Hepatocyte (in vitro differentiated cells): Measurements from ENCODE around the gene ITPR2. TPM values are rescaled to one million over a fixed set of nuclear protein-coding genes. Genes with fewer than 3 reads are reported as not detected.

ENCODE experiments used
- DNase-seq: peaks from one replicate; pipeline ENCODE4 v3.0.0-alpha.2; 2016; ENCODE audit warnings: low spot score
- H2AFZ ChIP-seq: fragments of 200-600 bp; sonication (generic); 2 replicates; pipeline ENCODE4 v1.6.0; 2016; ENCODE audit warnings: antibody characterized with exemption, mild to moderate bottlenecking
- H3K27ac ChIP-seq: fragments of 200-600 bp; sonication (generic); 2 replicates; pipeline ENCODE4 v1.5.1; 2016; ENCODE audit warnings: mild to moderate bottlenecking
- H3K27me3 ChIP-seq: fragments of 200-600 bp; sonication (generic); 2 replicates; pipeline ENCODE4 v1.6.1; 2016
- H3K36me3 ChIP-seq: fragments of 200-600 bp; sonication (generic); replicated peaks from 2 replicates; pipeline ENCODE4 v1.5.1; 2016; ENCODE audit warnings: low read depth; ENCODE audit not compliant: insufficient read depth
- H3K4me1 ChIP-seq: fragments of 200-600 bp; sonication (generic); 2 replicates; pipeline ENCODE4 v1.5.1; 2016; ENCODE audit warnings: mild to moderate bottlenecking, moderate library complexity; ENCODE audit not compliant: insufficient read depth
- H3K4me2 ChIP-seq: fragments of 200-600 bp; sonication (generic); 2 replicates; pipeline ENCODE4 v1.6.0; 2016
- H3K4me3 ChIP-seq: fragments of 200-600 bp; sonication (generic); 2 replicates; pipeline ENCODE4 v1.5.1; 2016; ENCODE audit warnings: mild to moderate bottlenecking
- H3K79me2 ChIP-seq: fragments of 200-600 bp; sonication (generic); 2 replicates; pipeline ENCODE4 v1.6.0; 2017; ENCODE audit warnings: mild to moderate bottlenecking
- H3K9me2 ChIP-seq: fragments of 200-600 bp; sonication (generic); replicated peaks from 2 replicates; pipeline ENCODE4 v1.6.0; 2017; ENCODE audit warnings: mild to moderate bottlenecking; ENCODE audit not compliant: insufficient read depth
- H3K9me3 ChIP-seq: fragments of 200-600 bp; sonication (generic); 2 replicates; pipeline ENCODE4 v1.5.1; 2016; ENCODE audit warnings: low read depth, mild to moderate bottlenecking
- H4K20me1 ChIP-seq: fragments of 200-600 bp; sonication (generic); 2 replicates; pipeline ENCODE4 v1.6.0; 2016; ENCODE audit warnings: mild to moderate bottlenecking; ENCODE audit not compliant: insufficient read depth, poor library complexity, severe bottlenecking
- EZH2 ChIP-seq: fragments of 200-600 bp; sonication (generic); IDR thresholded peaks from 2 replicates; pipeline ENCODE4 v1.6.1; 2016; ENCODE audit warnings: antibody characterized with exemption, mild to moderate bottlenecking, borderline replicate concordance
- EZH2phosphoT487 ChIP-seq: fragments of 200-600 bp; sonication (generic); IDR thresholded peaks from one replicate; pipeline ENCODE4 v1.6.1; 2018; ENCODE audit warnings: antibody characterized with exemption, mild to moderate bottlenecking, low read depth, moderate library complexity; ENCODE audit not compliant: unreplicated experiment, severe bottlenecking
- WGBS: methylation state at CpG from one replicate; pipeline ENCODE4 v1.1.6; 2016; ENCODE audit warnings: low lambda C conversion rate; ENCODE audit errors: missing lambda C conversion rate; 5-methylcytosine and 5-hydroxymethylcytosine counted together
- polyA plus RNA-seq: library from polyadenylated mRNA; unstranded; fragments of >200 nt; fragmentation: Nextera tagmentation; extraction: Ambion mirVana; gene quantifications from 2 replicates; pipeline ENCODE4 v1.2.1, GENCODE V29; 2016
- total RNA-seq: library from RNA; depleted of rRNA; stranded (reverse); fragments of >200 nt; gene quantifications from 2 replicates; pipeline ENCODE4 v1.2.3, GENCODE V29; 2014
- TF ChIP-seq, protein P1 (sequence below): fragments of 200-600 bp; sonication (generic); IDR thresholded peaks from 2 replicates; pipeline ENCODE4 v1.5.1; 2016; ENCODE audit warnings: antibody characterized with exemption, mild to moderate bottlenecking; ENCODE audit not compliant: poor library complexity

The ITPR2 gene
- total and polyA plus RNA-seq, 2 experiments from 2014 or later, result 22.0 to 51.4 TPM

GRCh38 chr12:26843311-26843710 is 10.3 kb upstream of the ITPR2 start:
- Histone ChIP-seq H3K9me2 (no peaks in the 10 kb centered on the region), H2AFZ (no peak overlapping the region), H3K79me2 (no peaks in the 10 kb centered on the region), H3K4me1 (peaks cover 15% of the 10 kb centered on the region), H3K36me3 (no peaks in the 10 kb centered on the region), H3K27me3 (no peaks in the 10 kb centered on the region), H4K20me1 (no peaks in the 10 kb centered on the region), H3K27ac (no peak overlapping the region), H3K9me3 (no peaks in the 10 kb centered on the region), H3K4me3 (no peak overlapping the region), H3K4me2 (no peak overlapping the region)
- DNase-seq, result no peak
- WGBS, result 93% methylated on average over 2 of the region's 2 CpGs
- TF ChIP-seq, protein P1, sequence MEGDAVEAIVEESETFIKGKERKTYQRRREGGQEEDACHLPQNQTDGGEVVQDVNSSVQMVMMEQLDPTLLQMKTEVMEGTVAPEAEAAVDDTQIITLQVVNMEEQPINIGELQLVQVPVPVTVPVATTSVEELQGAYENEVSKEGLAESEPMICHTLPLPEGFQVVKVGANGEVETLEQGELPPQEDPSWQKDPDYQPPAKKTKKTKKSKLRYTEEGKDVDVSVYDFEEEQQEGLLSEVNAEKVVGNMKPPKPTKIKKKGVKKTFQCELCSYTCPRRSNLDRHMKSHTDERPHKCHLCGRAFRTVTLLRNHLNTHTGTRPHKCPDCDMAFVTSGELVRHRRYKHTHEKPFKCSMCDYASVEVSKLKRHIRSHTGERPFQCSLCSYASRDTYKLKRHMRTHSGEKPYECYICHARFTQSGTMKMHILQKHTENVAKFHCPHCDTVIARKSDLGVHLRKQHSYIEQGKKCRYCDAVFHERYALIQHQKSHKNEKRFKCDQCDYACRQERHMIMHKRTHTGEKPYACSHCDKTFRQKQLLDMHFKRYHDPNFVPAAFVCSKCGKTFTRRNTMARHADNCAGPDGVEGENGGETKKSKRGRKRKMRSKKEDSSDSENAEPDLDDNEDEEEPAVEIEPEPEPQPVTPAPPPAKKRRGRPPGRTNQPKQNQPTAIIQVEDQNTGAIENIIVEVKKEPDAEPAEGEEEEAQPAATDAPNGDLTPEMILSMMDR, result no peak
- TF ChIP-seq EZH2phosphoT487, result no peak
- no peak for TF ChIP-seq EZH2

GRCh38 chr12:26841085-26841484 is 8.1 kb upstream of the ITPR2 start:
- Histone ChIP-seq H3K9me3 (no peaks in the 10 kb centered on the region), H2AFZ (no peak overlapping the region), H3K27ac (no peak overlapping the region), H3K4me3 (no peak overlapping the region), H3K4me1 (peaks cover 9% of the 10 kb centered on the region), H4K20me1 (no peaks in the 10 kb centered on the region), H3K9me2 (no peaks in the 10 kb centered on the region), H3K36me3 (no peaks in the 10 kb centered on the region), H3K4me2 (no peak overlapping the region), H3K79me2 (no peaks in the 10 kb centered on the region), H3K27me3 (no peaks in the 10 kb centered on the region)
- WGBS, result 88% methylated on average over 5 of the region's 5 CpGs
- TF ChIP-seq, protein P1, result no peak
- TF ChIP-seq EZH2phosphoT487, result no peak
- no peak for TF ChIP-seq EZH2
- no peak for DNase-seq

DNA sequence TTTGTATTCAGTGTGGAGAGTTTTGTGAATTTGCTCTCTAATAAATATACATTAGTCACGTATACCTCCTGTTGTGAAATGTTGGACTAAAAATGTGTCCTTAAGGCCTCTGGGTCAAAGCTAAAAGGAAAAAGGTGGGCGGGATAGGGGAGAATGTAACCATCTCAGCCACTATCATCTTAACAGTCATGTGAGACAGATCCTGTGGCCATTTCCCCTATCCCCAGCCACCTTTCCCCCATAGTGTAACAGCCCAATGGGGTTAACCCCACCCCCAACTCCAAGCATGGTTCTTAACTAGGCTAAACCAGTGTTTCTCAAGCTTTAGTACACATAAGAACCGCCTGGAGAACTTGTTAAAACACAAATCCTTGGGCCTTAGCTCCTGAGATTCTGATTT is 6.5 kb upstream of the ITPR2 start:
- no peaks in the 10 kb centered on the region for H3K4me1 ChIP-seq
- no peaks in the 10 kb centered on the region for H3K9me2 ChIP-seq
- WGBS, result 88% methylated on average over 3 of the region's 3 CpGs

More for the DNA sequence above, 6.5 kb upstream of the ITPR2 start:
- no peak overlapping the region for H3K4me3 ChIP-seq
- no peaks in the 10 kb centered on the region for H3K36me3 ChIP-seq
- no peak overlapping the region for H3K4me2 ChIP-seq
- no peaks in the 10 kb centered on the region for H4K20me1 ChIP-seq
- H3K27me3 ChIP-seq, result no peaks in the 10 kb centered on the region
- TF ChIP-seq EZH2phosphoT487 (no peak), EZH2 (no peak)
- TF ChIP-seq, protein P1, result no peak
- no peaks in the 10 kb centered on the region for H3K9me3 ChIP-seq
- DNase-seq, result no peak
- H3K27ac ChIP-seq, result no peak overlapping the region
- H2AFZ ChIP-seq, result no peak overlapping the region
- no peaks in the 10 kb centered on the region for H3K79me2 ChIP-seq
